Astrocyte (in vitro differentiated cells and primary cell): ENCODE measurements around the gene BTBD10.

Experiments used
- CTCF ChIP-seq: IDR thresholded peaks from 2 replicates; pipeline ENCODE4 v1.5.1; 2011; ENCODE audit warnings: low read depth, mild to moderate bottlenecking, inconsistent platforms, low read length, moderate library complexity; ENCODE audit not compliant: insufficient read depth
- EZH2 ChIP-seq: IDR thresholded peaks from 2 replicates; pipeline ENCODE4 v1.6.1; 2012; ENCODE audit warnings: mild to moderate bottlenecking, low read length, inconsistent platforms; ENCODE audit not compliant: insufficient read depth

GRCh38 chr11:13415201-13415600 lies 47.8 kb downstream of the BTBD10 start:
- TF ChIP-seq EZH2 = no peak
- no peak for TF ChIP-seq CTCF
